H9 (cell line): ENCODE data around the gene CABLES1. TPM values are rescaled to one million over a fixed set of nuclear protein-coding genes. Genes with fewer than 3 reads are reported as not detected.

Experiments used
- DNase-seq: peaks from one replicate; pipeline ENCODE4 v3.0.0-alpha.2; 2017
- H2AFZ ChIP-seq: one replicate; pipeline ENCODE4 v1.6.1; 2013; ENCODE audit warnings: mild to moderate bottlenecking, low read length, control low read depth, moderate library complexity
- H2AK5ac ChIP-seq: 2 replicates; pipeline ENCODE4 v1.6.1; 2013; ENCODE audit warnings: low read length, control low read depth, mixed read lengths; ENCODE audit not compliant: insufficient read length
- H2BK120ac ChIP-seq: one replicate; pipeline ENCODE4 v1.6.1; 2013; ENCODE audit warnings: low read depth, mild to moderate bottlenecking, low read length, control low read depth, inconsistent platforms; ENCODE audit not compliant: poor library complexity, severe bottlenecking
- H2BK12ac ChIP-seq: 2 replicates; pipeline ENCODE4 v1.6.1; 2013; ENCODE audit warnings: low read length, control low read depth, mixed read lengths, low read depth; ENCODE audit not compliant: insufficient read length
- H2BK15ac ChIP-seq: 2 replicates; pipeline ENCODE4 v1.6.1; 2013; ENCODE audit warnings: low read depth, low read length, control low read depth
- H2BK20ac ChIP-seq: one replicate; pipeline ENCODE4 v1.6.1; 2013; ENCODE audit warnings: low read depth, mild to moderate bottlenecking, low read length, control low read depth, inconsistent platforms; ENCODE audit not compliant: poor library complexity, severe bottlenecking
- H2BK5ac ChIP-seq: 2 replicates; pipeline ENCODE4 v1.6.1; 2013; ENCODE audit warnings: low read length, control low read depth, mixed read lengths; ENCODE audit not compliant: insufficient read length
- H3K14ac ChIP-seq: 2 replicates; pipeline ENCODE4 v1.6.1; 2013; ENCODE audit warnings: low read length, control low read depth; ENCODE audit not compliant: insufficient read depth
- H3K18ac ChIP-seq: 2 replicates; pipeline ENCODE4 v1.6.1; 2013; ENCODE audit warnings: low read depth, mild to moderate bottlenecking, mixed read lengths, low read length, control low read depth; ENCODE audit not compliant: insufficient read length
- H3K23ac ChIP-seq: 2 replicates; pipeline ENCODE4 v1.6.1; 2013; ENCODE audit warnings: low read length, control low read depth, mixed read lengths, low read depth; ENCODE audit not compliant: insufficient read length
- H3K23me2 ChIP-seq: 2 replicates; pipeline ENCODE4 v1.6.1; 2013; ENCODE audit warnings: low read depth, mild to moderate bottlenecking, mixed read lengths, low read length, control low read depth; ENCODE audit not compliant: insufficient read length, poor library complexity, severe bottlenecking
- H3K27ac ChIP-seq: 2 replicates; pipeline ENCODE4 v1.5.1; 2013; ENCODE audit warnings: low read length, control low read depth, mixed read lengths, low read depth; ENCODE audit not compliant: insufficient read length
- H3K27me3 ChIP-seq: 2 replicates; pipeline ENCODE4 v1.6.1; 2013; ENCODE audit warnings: low read length, control low read depth, inconsistent platforms; ENCODE audit not compliant: insufficient read depth
- H3K4ac ChIP-seq: 2 replicates; pipeline ENCODE4 v1.6.1; 2013; ENCODE audit warnings: low read depth, mild to moderate bottlenecking, control low read depth, inconsistent platforms, low read length, moderate library complexity
- H3K4me1 ChIP-seq: 2 replicates; pipeline ENCODE4 v1.6.1; 2013; ENCODE audit warnings: low read length, control low read depth, inconsistent platforms; ENCODE audit not compliant: insufficient read depth
- H3K4me2 ChIP-seq: 2 replicates; pipeline ENCODE4 v1.6.1; 2013; ENCODE audit warnings: low read length, control low read depth, mixed read lengths; ENCODE audit not compliant: insufficient read length, insufficient read depth
- H3K56ac ChIP-seq: 2 replicates; pipeline ENCODE4 v1.6.1; 2013; ENCODE audit warnings: low read depth, mild to moderate bottlenecking, mixed read lengths, low read length, control low read depth; ENCODE audit not compliant: insufficient read length
- H3K79me1 ChIP-seq: 2 replicates; pipeline ENCODE4 v1.6.1; 2013; ENCODE audit warnings: low read depth, mild to moderate bottlenecking, moderate library complexity, low read length, control low read depth, inconsistent platforms; ENCODE audit not compliant: insufficient read depth, poor library complexity, severe bottlenecking
- H3K79me2 ChIP-seq: 2 replicates; pipeline ENCODE4 v1.6.1; 2013; ENCODE audit warnings: low read length, control low read depth, inconsistent platforms; ENCODE audit not compliant: insufficient read depth
- H3K9ac ChIP-seq: 2 replicates; pipeline ENCODE4 v1.6.1; 2013; ENCODE audit warnings: low read length, control low read depth, mixed read lengths; ENCODE audit not compliant: insufficient read length; ENCODE audit errors: extremely low read depth
- H3K9me3 ChIP-seq: one replicate; pipeline ENCODE4 v1.6.1; 2013; ENCODE audit warnings: low read depth, low read length, inconsistent platforms; ENCODE audit not compliant: control insufficient read depth
- H3T11ph ChIP-seq: one replicate; pipeline ENCODE4 v1.6.1; 2013; ENCODE audit warnings: mild to moderate bottlenecking, low read length, control low read depth, inconsistent platforms
- H4K20me1 ChIP-seq: one replicate; pipeline ENCODE4 v1.6.1; 2013; ENCODE audit not compliant: control insufficient read depth, insufficient read length, insufficient read depth
- H4K5ac ChIP-seq: 2 replicates; pipeline ENCODE4 v1.6.1; 2013; ENCODE audit warnings: low read depth, mild to moderate bottlenecking, mixed read lengths, low read length, control low read depth; ENCODE audit not compliant: insufficient read length
- H4K8ac ChIP-seq: replicated peaks from 2 replicates; pipeline ENCODE4 v1.6.1; 2013; ENCODE audit warnings: low read length, control low read depth, mixed read lengths, low read depth; ENCODE audit not compliant: insufficient read length
- H4K91ac ChIP-seq: 2 replicates; pipeline ENCODE4 v1.6.1; 2013; ENCODE audit warnings: low read depth, mild to moderate bottlenecking, moderate library complexity, mixed read lengths, low read length, control low read depth; ENCODE audit not compliant: insufficient read length
- H3K27ac Mint-ChIP-seq, 3 experiments: 2 replicates in 2 of 3; 3 replicates in 1 of 3; pipeline ENCODE4 v1.8.0; 2020 to 2021; ENCODE audit warnings: mixed read lengths in 3 of 3, mild to moderate bottlenecking in 1 of 3, moderate library complexity in 1 of 3
- H3K27me3 Mint-ChIP-seq: 2 replicates; pipeline ENCODE4 v1.8.0; 2021; ENCODE audit warnings: low read depth, mild to moderate bottlenecking, moderate library complexity, mixed read lengths
- H3K36me3 Mint-ChIP-seq, 3 experiments: 2 replicates in 2 of 3; 3 replicates in 1 of 3; pipeline ENCODE4 v1.8.0; 2020 to 2021; ENCODE audit warnings: low read depth in 3 of 3, mixed read lengths in 3 of 3; ENCODE audit not compliant: insufficient read depth in 1 of 3
- H3K4me1 Mint-ChIP-seq, 2 experiments: 2 replicates each; pipeline ENCODE4 v1.8.0; 2020; ENCODE audit warnings: mixed read lengths in 2 of 2
- H3K4me3 Mint-ChIP-seq, 2 experiments: 2 replicates in 1 of 2; 3 replicates in 1 of 2; pipeline ENCODE4 v1.8.0; 2020 to 2021; ENCODE audit warnings: mild to moderate bottlenecking in 2 of 2, mixed read lengths in 2 of 2, moderate library complexity in 1 of 2
- H3K9me3 Mint-ChIP-seq, 2 experiments: 2 replicates in 1 of 2; 3 replicates in 1 of 2; pipeline ENCODE4 v1.8.0; 2020; ENCODE audit warnings: mild to moderate bottlenecking in 2 of 2, mixed read lengths in 2 of 2, moderate library complexity in 1 of 2
- WGBS: extraction: QIAGEN DNeasy Blood & Tissue Kit; methylation state at CpG from one replicate; pipeline ENCODE4 v1.1.7; 2013; ENCODE audit warnings: missing lambda C conversion rate, low lambda C conversion rate, mixed read lengths; ENCODE audit not compliant: insufficient read length; ENCODE audit errors: extremely low coverage; 5-methylcytosine and 5-hydroxymethylcytosine counted together
- total RNA-seq: library from RNA; stranded (reverse); gene quantifications from 2 replicates; pipeline ENCODE4 v1.2.1, GENCODE V29; 2021
- TF ChIP-seq, protein P1 (sequence below): fragments of 200-600 bp; sonication (generic); conservative IDR thresholded peaks from 3 replicates; pipeline ENCODE4 v1.8.0; 2021; ENCODE audit warnings: antibody characterized with exemption, mild to moderate bottlenecking

Gene CABLES1
- total RNA-seq, 1 experiment from 2014 or later: 27.1 TPM

DNA sequence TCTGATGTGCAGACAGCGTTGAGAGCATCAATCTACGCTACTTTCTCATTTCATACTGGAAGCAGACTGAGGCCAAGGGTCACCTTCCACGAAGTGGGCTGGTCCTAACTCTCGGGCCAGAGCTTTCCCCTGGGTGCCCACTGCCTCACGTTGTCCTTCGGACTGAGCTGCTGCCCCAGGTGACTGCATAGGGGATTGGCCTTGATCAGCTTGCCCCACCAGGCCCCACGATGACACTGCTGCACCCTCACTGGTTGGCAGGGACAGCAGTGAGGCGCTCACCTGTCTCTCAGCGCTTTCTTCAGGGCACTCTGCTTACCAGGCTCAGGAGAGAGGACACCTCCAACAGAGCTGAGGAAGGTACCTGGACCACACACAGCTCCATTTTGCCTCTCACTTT is 47.3 kb downstream of the CABLES1 start:
- Histone ChIP-seq H3K23me2 (no peaks in the 10 kb centered on the region), H3K4ac (no peak overlapping the region), H2BK120ac (no peak overlapping the region), H3K79me1 (peaks cover 3% of the 10 kb centered on the region), H4K5ac (no peak overlapping the region), H3K4me2 (no peak overlapping the region), H2BK5ac (no peak overlapping the region), H3K56ac (no peak overlapping the region), H4K20me1 (no peaks in the 10 kb centered on the region), H3K27me3 (no peaks in the 10 kb centered on the region), H3K9ac (no peak overlapping the region), H2BK20ac (no peak overlapping the region), H4K91ac (no peak overlapping the region), H4K8ac (no peak overlapping the region), H3T11ph (no peak overlapping the region), H2AFZ (no peak overlapping the region), H3K23ac (no peak overlapping the region), H3K9me3 (no peaks in the 10 kb centered on the region), H3K27ac (no peak overlapping the region), H2AK5ac (no peak overlapping the region), H3K79me2 (peaks cover 4% of the 10 kb centered on the region; the same call in 1 of the 2 replicates), H2BK15ac (no peak overlapping the region), H2BK12ac (no peak overlapping the region), H3K4me1 (peaks cover 4% of the 10 kb centered on the region; the same call in 1 of the 2 replicates), H3K14ac (no peak overlapping the region), H3K18ac (no peak overlapping the region)
- TF ChIP-seq, protein P1, sequence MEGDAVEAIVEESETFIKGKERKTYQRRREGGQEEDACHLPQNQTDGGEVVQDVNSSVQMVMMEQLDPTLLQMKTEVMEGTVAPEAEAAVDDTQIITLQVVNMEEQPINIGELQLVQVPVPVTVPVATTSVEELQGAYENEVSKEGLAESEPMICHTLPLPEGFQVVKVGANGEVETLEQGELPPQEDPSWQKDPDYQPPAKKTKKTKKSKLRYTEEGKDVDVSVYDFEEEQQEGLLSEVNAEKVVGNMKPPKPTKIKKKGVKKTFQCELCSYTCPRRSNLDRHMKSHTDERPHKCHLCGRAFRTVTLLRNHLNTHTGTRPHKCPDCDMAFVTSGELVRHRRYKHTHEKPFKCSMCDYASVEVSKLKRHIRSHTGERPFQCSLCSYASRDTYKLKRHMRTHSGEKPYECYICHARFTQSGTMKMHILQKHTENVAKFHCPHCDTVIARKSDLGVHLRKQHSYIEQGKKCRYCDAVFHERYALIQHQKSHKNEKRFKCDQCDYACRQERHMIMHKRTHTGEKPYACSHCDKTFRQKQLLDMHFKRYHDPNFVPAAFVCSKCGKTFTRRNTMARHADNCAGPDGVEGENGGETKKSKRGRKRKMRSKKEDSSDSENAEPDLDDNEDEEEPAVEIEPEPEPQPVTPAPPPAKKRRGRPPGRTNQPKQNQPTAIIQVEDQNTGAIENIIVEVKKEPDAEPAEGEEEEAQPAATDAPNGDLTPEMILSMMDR: no peak
- no peaks in the 10 kb centered on the region for H3K27me3 Mint-ChIP-seq
- WGBS: no CpG with 5 or more reads among the region's 9 CpGs
- H3K9me3 Mint-ChIP-seq: no peaks in the 10 kb centered on the region
- H3K4me3 Mint-ChIP-seq: no peak overlapping the region
- H3K4me1 Mint-ChIP-seq: peaks cover 34 to 35% of the 10 kb centered on the region in 2 experiments
- H3K27ac Mint-ChIP-seq: peak overlapping the region in 2 of 3 experiments; percentile 44 to 68; a peak in 2 of 7 replicates
- DNase-seq: no peak
- H3K36me3 Mint-ChIP-seq: no peaks in the 10 kb centered on the region; a peak in 1 of 7 replicates
